NCI-H69 (cell line): ENCODE data around the gene TCTA.

ENCODE experiments used
- DNase-seq: peaks from one replicate; lab custom pipeline; 2025; lab: John Stamatoyannopoulos, UW

TCTA gene

DNA sequence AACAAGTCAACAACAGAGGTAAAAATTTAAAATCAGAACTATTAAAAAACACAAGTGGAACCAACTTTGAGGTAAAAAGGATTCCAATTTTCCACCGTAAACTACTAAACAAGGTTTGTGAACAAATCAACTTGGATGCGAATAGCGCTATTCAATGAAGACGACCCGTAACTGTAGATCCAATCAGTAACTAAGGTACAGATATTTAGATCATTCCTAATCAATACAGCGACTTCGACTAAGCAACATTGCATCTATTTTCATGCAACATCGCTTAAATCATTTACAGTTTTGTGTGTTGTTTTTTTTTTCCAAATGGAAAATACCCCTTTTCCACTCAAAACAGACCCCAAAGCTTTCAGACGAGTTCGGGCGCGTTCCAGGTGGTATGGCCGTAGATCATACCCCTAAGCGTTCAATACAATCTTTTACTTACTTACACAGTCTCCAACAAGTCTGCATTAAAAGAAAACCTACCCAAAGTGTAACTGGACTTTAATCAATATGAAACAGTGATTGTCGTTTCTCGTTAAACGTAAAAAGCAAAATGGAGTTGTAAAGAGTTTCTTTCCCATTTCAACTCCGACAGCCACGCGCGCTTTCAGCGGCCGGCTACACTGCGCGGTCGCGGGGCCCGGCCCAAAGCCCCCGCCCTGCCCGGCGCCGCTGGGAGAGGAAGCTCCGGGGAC, 1.2 kb upstream of the TCTA start:
- DNase-seq, result no peak

DNA sequence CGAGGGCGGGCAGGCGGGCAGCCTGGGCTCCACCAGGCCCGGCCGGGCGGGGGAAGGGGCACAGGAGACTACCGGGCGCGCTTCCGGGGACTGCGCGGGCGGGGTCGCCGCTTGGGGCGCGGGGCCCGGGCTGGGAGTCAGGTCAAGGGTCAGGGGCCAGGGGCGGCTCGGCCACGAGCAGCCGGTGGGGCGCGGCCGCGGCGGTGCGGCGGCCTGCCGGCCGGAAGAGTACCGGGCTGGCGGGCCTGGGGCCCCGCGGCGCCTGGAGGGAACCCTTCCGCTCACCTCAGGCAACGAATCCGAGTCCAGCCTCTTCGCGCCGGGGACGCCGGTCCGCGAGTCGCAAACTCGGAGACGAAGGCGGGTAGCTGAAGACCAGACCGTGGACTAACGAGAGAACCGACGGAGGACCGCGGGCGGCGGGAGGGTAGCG, 672 bp upstream of the TCTA start:
- peak; percentile 66 for DNase-seq

DNA sequence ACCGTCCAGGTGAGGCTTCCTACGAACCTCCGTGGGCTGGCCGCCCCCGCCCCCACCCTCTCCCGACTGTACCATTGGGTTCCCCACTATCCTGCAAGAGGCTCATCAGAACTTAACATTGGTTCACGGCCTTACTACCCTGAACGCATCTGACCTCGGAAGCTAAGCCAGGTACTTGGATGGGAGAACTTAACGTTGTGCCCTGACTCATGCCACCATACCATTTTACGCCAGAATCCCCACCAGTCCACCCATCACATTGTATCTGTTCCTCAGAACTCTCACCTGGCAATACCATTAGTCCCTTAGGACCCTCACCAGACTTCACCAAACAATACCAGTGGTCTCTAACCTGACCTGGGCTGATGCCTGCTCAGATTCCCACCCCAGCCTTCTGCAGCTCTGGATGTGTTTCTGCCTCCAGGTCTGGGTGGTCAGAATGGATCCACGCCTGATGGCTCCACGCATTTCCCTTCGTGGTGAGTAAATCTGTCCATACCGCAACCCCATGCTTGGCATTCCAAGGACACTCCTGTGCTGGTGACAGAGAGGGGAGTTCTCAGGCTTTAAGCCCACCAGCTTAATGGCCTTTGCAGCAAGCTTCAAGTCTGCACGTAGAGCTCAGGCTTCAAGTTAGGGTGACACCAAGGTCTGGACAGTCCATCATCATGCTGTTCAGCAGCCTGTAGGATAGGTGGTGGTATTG, 562 bp downstream of the TCTA start:
- DNase-seq, result no peak

DNA sequence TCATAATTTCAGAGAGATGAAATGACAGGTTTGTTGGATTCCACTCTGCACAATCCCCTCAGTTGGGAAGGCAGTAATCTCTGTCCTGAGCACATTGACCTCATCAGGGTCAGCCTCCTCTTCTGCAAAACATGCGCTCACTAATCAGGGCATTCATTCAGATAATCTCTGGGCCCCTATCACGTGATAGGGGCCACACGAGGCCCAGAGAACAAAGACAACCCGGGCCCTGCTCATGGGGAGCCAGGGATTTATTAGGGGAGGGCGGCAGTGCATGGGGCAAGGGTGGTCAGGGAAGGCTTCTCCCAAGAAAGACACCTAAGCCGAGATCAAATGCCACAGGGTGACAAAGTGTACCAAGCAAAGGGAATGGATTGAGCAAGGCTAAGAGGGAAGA, 1.1 kb downstream of the TCTA start:
- no peak for DNase-seq

DNA sequence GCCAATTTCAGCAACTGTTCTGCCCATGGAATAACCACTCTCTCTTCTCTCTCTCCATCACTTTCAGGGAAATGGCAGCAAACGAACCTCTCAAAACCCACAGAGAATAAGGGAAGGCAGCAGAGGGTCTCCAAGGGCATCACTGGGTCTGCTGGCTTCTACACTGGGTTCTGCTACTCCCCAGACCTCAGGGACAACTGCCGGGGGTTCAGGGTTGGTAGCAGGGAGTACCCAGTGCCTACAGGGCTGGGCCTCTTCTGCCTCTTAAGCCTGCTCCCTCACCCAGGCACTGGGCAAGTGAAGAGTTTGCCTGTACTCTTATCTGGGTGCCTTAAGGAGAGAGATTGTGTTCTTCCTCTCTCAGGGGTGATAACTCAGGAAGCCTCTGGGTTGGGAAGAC, 2.5 kb downstream of the TCTA start:
- DNase-seq, result no peak

DNA sequence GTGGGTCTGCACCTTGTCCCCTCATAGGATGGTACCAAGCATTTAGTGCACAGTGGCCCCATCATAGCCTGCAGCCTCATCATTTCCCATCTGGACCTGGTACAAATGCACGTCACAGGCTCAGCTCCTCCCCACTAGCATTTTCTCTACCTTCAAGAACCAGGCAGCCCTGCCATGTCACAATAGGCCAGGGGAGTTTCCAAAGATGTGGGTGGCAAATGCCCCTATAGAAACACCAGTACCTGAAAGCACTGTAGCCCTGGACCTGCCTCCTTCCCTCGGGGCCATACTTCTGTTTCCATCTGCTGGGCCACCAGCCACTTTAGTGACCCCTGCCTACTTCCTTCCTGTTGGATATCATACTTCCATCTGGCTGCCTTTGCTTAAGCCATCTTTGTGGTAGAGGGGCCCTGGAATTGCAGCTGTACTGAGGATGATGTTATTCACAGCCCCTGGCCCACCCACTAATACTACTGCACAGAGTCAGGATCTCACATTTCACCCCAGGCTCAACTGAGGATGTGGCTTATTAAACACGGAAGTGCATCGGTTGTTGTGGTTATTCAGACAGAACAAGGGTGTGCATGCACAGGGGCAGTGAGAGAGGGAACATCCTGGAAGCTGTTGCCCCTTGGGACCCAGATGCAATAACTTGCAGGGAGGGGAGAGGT, 3.8 kb downstream of the TCTA start:
- no peak for DNase-seq

DNA sequence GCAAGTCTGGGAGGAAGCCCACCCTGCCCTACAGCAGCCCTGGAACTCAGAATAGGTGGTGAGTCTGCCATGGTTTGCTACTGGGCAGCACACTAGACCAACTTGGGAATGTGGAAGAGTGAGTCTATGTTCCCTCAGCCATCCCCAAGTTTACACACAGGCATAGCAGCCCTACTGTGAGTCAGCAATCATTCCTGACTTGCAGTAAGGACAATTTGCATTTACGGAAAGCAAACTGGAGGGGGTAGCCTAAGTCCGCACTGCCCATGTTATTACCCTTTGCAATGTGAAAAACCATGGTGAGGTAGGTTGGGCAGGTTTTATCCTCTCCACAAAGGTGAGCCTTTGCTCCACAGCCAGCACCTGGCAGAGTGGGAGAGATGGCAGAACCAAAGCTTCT, 4.6 kb downstream of the TCTA start:
- DNase-seq, result no peak

DNA sequence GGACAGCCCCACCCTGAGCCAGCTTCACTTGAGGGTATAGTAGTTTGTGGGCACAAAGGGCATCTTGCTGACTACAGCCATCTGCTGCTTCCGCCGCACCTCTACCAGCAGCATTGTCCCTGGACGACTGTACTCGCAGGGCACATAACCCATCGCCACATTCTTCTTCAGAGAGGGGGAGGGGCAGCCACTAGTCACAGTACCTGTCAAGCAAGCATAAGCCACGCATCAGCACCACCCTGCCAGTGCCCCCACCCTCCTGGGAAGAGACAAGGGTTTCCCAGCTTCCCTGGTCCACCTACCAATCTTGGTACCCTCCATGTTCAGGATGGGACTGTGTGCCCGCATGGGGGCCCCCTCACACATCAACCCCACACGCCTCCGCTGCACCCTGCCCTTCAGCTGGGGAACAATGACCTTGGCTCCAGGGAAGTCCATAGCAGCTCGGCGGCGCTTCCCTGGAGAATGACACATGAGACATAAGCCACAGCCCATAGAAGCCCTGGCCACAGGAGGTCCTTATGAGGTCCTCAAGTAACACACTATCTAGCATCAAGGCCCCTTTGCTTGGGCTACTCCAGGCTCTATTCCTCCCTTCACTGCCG, 5.4 kb downstream of the TCTA start:
- DNase-seq, result no peak

DNA sequence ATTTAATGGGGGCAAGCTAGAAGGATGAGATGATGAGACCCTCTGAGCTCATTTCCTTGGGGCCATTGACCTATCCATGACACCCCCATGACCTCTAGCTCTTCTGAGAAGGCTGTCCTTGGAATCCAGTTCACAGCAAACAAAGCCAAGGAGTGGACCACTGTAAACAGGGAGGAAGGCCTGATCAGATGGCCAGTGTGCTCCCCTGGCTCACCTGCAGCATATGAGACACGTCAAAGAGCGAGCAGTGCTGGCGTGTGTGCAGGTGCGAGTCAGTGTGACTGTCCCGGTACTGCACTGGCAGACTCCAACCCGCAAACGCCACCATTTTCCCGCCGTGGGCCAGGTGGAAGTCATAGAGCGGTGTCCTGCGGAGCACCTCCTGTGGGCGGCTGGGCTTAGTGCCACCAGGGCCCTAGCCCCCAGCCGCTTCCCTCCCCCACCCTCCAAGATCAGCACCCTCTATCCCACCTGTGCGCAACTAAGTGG, 9.7 kb downstream of the TCTA start:
- DNase-seq, result no peak

DNA sequence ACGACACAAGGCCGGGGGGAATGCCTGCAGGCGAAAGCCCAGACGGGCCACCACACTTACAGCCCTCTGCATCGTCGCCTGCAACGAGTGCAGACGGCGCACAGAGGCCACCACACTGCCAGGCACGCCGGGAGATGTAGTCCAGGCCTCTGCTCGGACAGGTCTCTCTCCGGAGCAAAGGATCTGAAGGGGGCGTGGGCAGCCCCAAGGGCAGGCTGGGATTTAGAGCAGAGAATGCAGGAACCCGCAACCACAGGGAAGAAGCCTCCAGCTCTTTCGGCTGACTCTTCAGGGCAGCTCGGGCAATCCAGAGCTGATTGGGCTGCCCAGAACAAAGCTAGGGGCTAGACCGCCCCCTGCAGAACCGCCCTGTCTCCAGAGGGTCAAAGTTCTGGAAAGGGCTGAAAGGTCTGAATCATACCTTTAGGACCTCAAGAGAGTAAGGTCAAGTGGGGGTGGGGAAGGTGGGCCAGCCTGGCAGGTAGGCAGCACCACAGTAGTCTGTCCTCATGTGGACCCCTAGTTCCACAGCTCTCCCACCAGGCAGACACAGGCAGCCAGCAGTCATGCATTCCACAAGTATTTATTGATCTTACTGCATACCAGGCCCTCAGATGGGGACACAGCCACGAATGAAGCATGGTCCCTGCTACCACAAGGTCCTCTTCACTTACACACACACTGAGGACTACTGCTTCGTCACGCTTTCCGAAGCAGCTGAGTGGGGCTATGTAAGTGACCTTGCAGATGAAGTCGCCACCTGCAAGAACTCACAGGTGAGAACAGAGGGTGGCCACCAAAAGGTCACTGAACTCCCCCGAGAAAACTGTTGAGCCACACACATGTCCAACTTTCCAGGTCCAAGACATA, 10.4 kb downstream of the TCTA start, which contains the start of gene AMT:
Gene AMT (minus strand): TSS at position 95 of the 870 bp plus-strand sequence. CDS start 23 bp downstream, at position 72.
- DNase-seq, result no peak

DNA sequence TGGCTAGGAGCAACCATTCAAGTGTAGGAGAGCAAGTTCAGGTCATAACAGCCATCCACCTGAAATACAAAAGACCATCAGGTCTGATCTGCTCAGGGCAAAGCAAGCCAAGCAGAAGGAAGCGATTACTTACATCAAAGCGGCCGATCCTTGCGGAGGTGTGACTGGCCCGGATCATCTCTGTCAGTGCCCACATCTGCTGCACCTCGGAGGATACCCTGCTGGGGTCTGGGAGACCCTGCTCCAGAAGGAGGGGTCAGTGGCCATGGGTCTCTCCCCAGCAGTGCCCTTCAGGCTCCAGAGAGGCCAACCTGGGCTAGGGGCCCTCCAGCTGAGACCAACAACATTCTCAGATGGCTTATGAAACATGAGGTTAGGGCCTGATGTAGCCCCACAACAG, 12.6 kb downstream of the TCTA start:
- DNase-seq, result no peak

DNA sequence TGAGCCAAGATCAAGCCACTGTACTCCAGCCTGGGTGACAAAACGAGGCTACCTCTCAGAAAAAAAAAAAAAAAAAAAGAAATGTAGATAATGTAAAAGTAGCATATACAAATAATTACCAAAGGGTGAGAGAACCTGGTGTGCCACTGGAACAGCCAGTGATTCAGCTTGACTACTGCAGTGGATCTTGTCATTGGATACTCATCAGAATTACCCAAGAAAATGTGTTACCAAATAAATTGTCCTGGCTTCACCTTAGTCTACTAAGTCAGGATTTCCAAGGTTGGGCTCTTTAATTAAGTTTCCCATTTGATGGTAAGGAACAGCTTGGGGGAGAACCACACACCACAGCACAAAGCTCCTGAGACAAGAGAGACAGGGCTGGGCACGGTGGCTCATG, 15.4 kb downstream of the TCTA start:
- no peak for DNase-seq

DNA sequence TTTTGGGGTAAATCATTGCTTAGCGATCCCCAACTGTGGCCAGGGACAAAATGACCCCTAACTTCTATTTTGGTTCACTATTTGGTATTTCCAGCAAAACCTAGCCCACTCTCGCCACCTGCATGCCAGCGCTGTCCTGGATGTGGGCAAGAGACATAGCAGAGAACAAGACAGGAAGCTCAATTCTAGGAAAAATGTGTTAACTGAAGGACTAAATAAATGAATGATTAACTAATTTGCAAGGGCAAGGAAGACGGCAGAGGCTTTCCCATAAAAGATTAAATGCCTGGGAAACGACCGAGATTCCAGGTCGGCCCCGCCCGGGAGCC, 16.5 kb downstream of the TCTA start:
- no peak for DNase-seq

DNA sequence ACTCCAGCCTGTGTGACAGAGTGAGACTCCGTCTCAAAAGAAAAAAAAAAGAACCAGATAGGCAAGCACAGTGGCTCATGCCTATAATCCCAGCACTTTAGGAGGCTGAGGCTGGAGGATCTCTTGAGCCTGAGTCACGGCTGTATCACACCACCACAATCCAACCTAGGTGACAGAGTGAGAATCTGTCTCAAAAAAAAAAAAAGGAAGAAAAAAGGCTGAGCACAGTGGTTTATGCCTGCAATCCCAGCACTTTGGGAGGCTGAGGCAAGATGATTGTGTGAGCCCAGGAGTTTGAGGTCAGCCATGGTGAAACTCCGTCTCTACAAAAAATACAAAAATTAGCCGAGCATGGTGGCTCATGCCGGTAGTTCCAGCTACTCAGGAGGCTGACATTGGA, 22.5 kb downstream of the TCTA start:
- DNase-seq, result no peak

DNA sequence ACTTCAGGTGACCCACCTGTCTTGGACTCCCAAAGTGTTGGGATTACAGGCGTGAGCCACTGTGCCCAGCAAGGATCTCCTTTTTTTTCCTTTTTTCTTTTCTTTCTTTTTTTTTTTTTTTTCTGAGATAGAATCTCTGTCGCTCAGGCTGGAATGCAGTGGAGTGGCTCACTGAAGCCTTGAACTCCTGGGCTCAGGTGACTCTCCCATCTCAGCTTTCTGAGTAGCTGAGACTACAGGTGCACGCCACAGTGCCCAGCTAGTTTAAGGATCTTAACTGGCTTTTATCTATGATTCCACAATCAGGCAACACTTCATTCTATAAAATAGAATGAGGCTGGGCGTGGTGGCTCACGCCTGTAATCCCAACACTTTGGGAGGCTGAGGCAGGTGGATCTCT, 33.2 kb downstream of the TCTA start:
- DNase-seq, result no peak

DNA sequence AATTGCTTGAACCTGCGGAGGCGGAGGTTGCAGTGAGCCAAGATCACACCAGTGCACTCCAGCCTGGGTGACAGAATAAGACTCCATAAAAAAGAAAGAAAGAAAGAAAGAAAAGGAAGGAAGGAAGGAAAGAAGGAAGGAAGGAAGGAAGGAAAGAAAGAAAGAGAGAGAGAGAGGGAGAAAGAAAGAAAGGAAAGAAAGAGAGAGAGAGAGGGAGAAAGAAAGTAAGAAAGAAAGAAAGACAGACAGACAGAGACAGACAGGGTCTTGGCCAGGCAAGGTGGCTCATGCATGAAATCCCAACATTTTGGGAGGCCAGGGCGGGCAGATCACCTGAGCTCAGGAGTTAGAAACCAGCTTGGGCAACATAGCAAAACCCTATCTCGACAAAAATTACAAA, 41.4 kb downstream of the TCTA start:
- DNase-seq, result no peak

DNA sequence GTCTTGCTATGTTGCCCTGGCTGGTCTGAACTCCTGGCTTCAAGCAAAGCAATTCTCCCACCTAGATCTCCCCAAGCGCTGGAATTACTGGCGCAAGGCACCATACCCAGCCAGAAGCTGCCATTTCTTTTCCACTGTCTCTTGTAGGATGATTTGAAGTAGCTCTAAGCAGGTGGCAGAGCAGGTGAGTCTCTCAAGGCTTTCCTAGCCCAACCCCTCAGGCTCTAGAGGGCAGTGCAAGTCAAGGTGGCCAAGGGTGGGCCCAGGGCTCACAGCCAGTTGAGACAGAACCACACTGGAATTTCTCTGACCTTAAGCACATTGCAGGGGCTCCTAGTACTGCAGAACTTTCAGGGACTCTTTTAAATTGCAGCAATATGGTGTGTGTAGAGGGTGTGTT, 42.2 kb downstream of the TCTA start:
- DNase-seq, result peak; percentile 54

DNA sequence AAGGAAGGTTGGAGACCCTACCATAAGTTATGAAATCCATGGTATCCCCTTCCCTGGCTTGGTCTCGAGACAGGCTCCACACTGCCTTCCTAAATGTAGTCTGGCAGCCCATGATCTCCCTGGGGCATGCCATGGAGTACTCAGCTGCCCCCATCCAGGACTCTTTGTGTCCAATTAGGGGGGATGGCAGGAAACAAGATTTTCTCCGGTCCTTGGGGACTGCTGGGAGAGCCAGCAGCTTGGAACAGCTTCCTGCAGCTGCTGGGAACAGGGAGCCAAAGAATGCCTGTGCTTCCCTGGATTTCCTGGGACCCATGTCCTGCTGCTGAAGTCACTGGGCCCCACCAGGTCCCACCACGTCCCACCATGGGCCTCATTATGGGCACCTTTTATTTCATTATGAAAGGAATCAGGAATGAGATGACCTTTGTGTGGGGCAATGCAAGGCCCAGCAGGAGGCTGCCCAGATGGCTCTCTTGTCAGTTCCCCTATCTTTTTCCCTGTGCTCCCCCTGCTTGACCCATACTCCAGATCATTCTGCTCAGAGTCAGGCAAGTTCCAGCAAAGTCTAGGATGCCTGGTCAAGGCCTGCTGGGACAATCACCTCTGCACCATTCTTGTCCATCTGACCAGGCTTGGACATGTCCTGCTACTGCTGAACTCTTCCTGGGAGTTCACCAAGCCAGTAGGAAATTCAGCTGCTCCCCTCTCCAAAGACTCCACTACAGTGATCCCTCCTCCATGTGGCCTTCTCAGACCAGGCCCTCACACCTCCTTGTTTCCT, 42.9 kb downstream of the TCTA start:
- peak; percentile 18 for DNase-seq

DNA sequence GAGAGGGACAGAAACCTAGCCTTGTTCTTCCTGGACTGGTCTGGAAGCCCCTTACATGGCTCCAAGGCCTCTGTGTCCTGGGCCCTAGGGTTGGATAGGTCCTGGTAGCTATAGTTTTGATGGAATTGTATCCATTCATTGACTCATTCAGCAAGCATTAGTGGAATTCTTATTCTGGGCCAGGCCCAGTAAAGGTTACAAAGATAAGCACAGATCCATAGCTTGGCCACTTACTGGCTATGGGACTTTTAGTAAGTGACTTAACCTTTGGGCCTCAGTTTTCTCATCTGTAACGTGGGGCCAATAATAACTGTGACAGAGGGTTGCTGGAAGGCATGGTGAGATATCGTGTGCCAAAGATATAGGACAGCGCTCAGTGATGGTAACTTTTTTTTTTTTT, 44.2 kb downstream of the TCTA start:
- no peak for DNase-seq

DNA sequence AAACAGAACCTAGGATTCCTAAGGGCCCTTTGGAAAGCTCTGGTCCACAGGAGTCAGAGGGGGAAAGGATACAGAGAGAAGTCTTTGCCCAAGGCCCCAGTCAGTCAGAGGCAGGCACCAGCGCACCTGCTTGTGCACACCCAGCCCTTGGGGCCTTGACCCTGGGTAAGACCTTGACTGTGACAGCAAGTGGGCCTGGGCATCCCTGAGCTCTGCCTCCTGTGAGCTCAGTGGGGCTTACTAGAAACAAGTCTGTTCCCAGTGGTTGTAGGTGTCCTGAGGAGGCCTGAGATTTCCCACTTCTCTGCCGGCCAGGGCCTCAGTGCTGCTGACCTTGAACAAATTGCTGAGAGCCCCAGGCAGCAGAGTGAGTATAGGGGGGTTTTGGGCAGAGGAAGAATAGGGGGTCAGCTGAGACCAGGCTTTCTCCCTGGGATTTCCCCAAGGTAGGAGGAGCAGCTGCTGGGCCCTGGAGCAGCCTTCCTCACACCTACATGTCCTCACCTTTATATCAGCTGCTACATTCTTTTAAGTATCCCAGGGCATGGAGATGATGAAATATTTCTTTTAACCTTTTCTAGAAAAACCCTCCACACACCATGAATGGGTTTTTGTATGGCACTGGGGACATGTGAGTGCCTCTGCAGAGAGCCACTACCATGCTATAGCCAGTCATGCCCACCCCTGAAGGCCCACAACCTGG, 48.1 kb downstream of the TCTA start:
- no peak for DNase-seq
